ENCODE measurements around the gene IQSEC1.

Gene IQSEC1

GRCh38 chr3:12980596-12981290 lies 92.5 kb downstream of the IQSEC1 start:
- DNase-seq, result no peak

- no peak for DNase-seq
Observed at GRCh38 chr3:12979947-12980487, 93.2 kb downstream of the IQSEC1 start.

GRCh38 chr3:12979151-12979946 lies 93.9 kb downstream of the IQSEC1 start:
- DNase-seq, result no peak

GRCh38 chr3:12978682-12979081 lies 94.5 kb downstream of the IQSEC1 start:
- DNase-seq, result no peak

GRCh38 chr3:12977117-12977808 lies 96.0 kb downstream of the IQSEC1 start:
- no peak for DNase-seq

- no peak for DNase-seq
Observed at GRCh38 chr3:12975748-12976522, 97.3 kb downstream of the IQSEC1 start.

- no peak for DNase-seq
Observed at GRCh38 chr3:12974819-12975218, 98.4 kb downstream of the IQSEC1 start.

GRCh38 chr3:12974334-12974733 lies 98.9 kb downstream of the IQSEC1 start:
- DNase-seq, result no peak

- no peak for DNase-seq
Observed at GRCh38 chr3:12973827-12974226, 99.4 kb downstream of the IQSEC1 start.

GRCh38 chr3:12972781-12973702 lies 100.2 kb downstream of the IQSEC1 start:
- DNase-seq, result no peak

GRCh38 chr3:12972043-12972442 lies 101.2 kb downstream of the IQSEC1 start:
- no peak for DNase-seq

- peak in 1 of 2 experiments; percentile 58 for DNase-seq
Observed at GRCh38 chr3:12970684-12971083, 102.5 kb downstream of the IQSEC1 start.

GRCh38 chr3:12969486-12969885 lies 103.7 kb downstream of the IQSEC1 start:
- no peak for DNase-seq

- DNase-seq, result no peak
Observed at GRCh38 chr3:12968541-12968940, 104.7 kb downstream of the IQSEC1 start.

- peak in 1 of 2 experiments; percentile 75 for DNase-seq
Observed at GRCh38 chr3:12967606-12968351, 105.5 kb downstream of the IQSEC1 start.

- peak in 1 of 2 experiments; percentile 31 for DNase-seq
Observed at GRCh38 chr3:12966847-12967605, 106.2 kb downstream of the IQSEC1 start.

- no peak for DNase-seq
Observed at GRCh38 chr3:12965999-12966846, 107.0 kb downstream of the IQSEC1 start.

- peak in 1 of 2 experiments; percentile 30 for DNase-seq
Observed at GRCh38 chr3:12964711-12965612, 108.3 kb downstream of the IQSEC1 start.
